Skeletal muscle tissue (tissue), 4 donors: Measurements from ENCODE around the gene HRK. TPM values are rescaled to one million over a fixed set of nuclear protein-coding genes. Genes with fewer than 3 reads are reported as not detected.

Experiments used
- H3K27ac ChIP-seq: one replicate; pipeline ENCODE4 v1.7.0; 2013; ENCODE audit warnings: mild to moderate bottlenecking, low read depth, low read length, inconsistent platforms
- H3K27me3 ChIP-seq, 3 donors: one replicate each; pipeline ENCODE4 v1.7.0; 2013; ENCODE audit warnings: low read length in 3 of 3; ENCODE audit not compliant: control insufficient read depth in 3 of 3, insufficient read depth in 3 of 3
- H3K36me3 ChIP-seq, 3 donors: one replicate each; pipeline ENCODE4 v1.7.0; 2013; ENCODE audit warnings: low read length in 3 of 3; ENCODE audit not compliant: control insufficient read depth in 3 of 3, insufficient read depth in 3 of 3
- H3K4me1 ChIP-seq, 3 donors: one replicate each; pipeline ENCODE4 v1.7.0; 2013; ENCODE audit warnings: low read length in 3 of 3, mild to moderate bottlenecking in 3 of 3; ENCODE audit not compliant: control insufficient read depth in 3 of 3, insufficient read depth in 3 of 3
- H3K4me3 ChIP-seq, 3 donors: one replicate each; pipeline ENCODE4 v1.7.0; 2013; ENCODE audit warnings: low read length in 3 of 3
- H3K9ac ChIP-seq, 3 donors: one replicate each; pipeline ENCODE4 v1.7.0; 2013; ENCODE audit warnings: low read length in 3 of 3, mild to moderate bottlenecking in 3 of 3, moderate library complexity in 2 of 3, low read depth in 1 of 3
- H3K9me3 ChIP-seq, 3 donors: one replicate each; pipeline ENCODE4 v1.7.0; 2013; ENCODE audit warnings: low read length in 3 of 3; ENCODE audit not compliant: control insufficient read depth in 3 of 3
- total RNA-seq: library from RNA; depleted of rRNA; stranded (reverse); fragments of >200 nt; gene quantifications from one replicate; pipeline ENCODE4 v1.2.3, GENCODE V29; 2014
- donor health status: Osteomylitis.

Gene HRK
- total RNA-seq, 1 donor from 2014 or later, result 0.52 TPM

GRCh38 chr12:116876151-116876869 lies 4.9 kb downstream of the HRK start:
- Histone ChIP-seq H3K27me3 (peaks cover 51 to 67% (median 56%) of the 10 kb centered on the region in 3 donors), H3K9ac (no peak overlapping the region), H3K4me1 (peaks cover 21 to 25% (median 24%) of the 10 kb centered on the region in 3 donors), H3K4me3 (no peak overlapping the region), H3K36me3 (no peaks in the 10 kb centered on the region), H3K27ac (no peak overlapping the region), H3K9me3 (peaks cover 0 to 5% (median 3%) of the 10 kb centered on the region in 3 donors)

DNA sequence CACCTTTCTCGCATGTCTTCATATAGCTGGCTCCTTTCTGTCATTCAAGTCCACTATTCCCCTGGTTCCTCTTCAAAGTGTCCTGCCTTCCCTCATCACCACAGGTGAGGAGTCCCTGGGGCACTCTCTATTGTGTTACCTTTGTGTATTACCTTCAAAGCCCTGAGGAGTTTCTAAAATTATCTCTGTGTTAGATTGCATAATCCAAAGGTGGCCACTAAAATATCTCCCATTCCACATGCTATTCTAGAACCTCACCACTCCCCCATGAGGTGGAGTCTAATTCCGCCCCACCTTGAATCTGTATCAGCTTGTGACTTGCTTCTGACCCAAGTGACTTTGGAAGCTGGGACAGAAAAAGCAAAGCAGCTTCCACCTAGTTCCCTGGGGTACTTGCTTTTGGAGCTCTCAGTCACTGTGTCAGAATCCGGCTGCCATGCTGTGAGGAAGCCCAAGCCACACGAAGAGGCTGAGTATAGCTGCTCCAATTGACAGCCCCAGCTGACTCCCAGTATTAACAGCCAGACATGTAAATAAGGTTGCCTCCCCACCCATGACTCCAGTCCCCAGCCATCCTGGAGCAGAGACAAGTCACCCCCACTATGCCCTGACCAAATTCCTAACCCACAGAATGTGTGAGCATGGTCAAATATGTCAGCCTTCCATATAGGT lies 6.8 kb downstream of the HRK start:
- Histone ChIP-seq H3K27ac (no peak overlapping the region), H3K36me3 (no peaks in the 10 kb centered on the region), H3K4me1 (peaks cover 9 to 11% (median 10%) of the 10 kb centered on the region in 3 donors), H3K27me3 (peaks cover 40 to 55% (median 42%) of the 10 kb centered on the region in 3 donors), H3K9ac (no peak overlapping the region), H3K4me3 (no peak overlapping the region), H3K9me3 (peaks cover 0 to 5% (median 3%) of the 10 kb centered on the region in 3 donors)

DNA sequence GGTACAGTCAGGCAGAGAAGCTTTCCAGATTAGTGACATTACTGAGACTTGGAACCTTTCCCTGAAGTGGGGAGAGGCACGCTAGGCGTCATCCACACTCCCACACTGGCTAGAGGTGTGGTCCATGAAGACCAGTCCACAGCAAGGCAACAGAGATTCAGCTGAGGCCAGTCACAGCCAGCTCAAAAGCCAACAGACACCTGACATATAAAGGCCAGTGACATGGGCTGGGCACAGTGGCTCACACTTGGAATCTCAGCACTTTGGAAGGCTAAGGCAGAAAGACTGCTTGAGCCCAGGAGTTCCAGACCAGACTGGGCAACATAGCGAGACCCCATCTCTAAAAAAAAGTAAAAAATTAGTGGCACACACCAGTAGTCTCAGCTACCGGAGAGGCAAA lies 10.9 kb downstream of the HRK start:
- H3K36me3 ChIP-seq, result no peaks in the 10 kb centered on the region

GRCh38 chr12:116867523-116867922 lies 13.7 kb downstream of the HRK start:
- no peak overlapping the region for H3K9ac ChIP-seq
- no peak overlapping the region for H3K4me3 ChIP-seq
- H3K27ac ChIP-seq, result no peak overlapping the region
- no peaks in the 10 kb centered on the region for H3K4me1 ChIP-seq
- H3K27me3 ChIP-seq, result peaks cover 0 to 19% (median 4%) of the 10 kb centered on the region in 3 donors
- H3K36me3 ChIP-seq, result no peaks in the 10 kb centered on the region
- no peaks in the 10 kb centered on the region for H3K9me3 ChIP-seq

More for the DNA sequence above, 10.9 kb downstream of the HRK start:
- Histone ChIP-seq H3K9me3 (peaks cover 0 to 5% (median 3%) of the 10 kb centered on the region in 3 donors), H3K4me1 (no peaks in the 10 kb centered on the region), H3K27ac (no peak overlapping the region), H3K27me3 (peaks cover 6 to 20% (median 12%) of the 10 kb centered on the region in 3 donors), H3K9ac (no peak overlapping the region), H3K4me3 (no peak overlapping the region)

- Histone ChIP-seq H3K27me3 (peaks cover 0 to 17% (median 6%) of the 10 kb centered on the region in 3 donors), H3K9ac (no peak overlapping the region), H3K27ac (no peak overlapping the region), H3K36me3 (no peaks in the 10 kb centered on the region), H3K9me3 (no peaks in the 10 kb centered on the region), H3K4me1 (peaks cover 0 to 5% (median 0%) of the 10 kb centered on the region in 3 donors), H3K4me3 (no peak overlapping the region)
These were observed 16.7 kb downstream of the HRK start for GRCh38 chr12:116864371-116865160.

DNA sequence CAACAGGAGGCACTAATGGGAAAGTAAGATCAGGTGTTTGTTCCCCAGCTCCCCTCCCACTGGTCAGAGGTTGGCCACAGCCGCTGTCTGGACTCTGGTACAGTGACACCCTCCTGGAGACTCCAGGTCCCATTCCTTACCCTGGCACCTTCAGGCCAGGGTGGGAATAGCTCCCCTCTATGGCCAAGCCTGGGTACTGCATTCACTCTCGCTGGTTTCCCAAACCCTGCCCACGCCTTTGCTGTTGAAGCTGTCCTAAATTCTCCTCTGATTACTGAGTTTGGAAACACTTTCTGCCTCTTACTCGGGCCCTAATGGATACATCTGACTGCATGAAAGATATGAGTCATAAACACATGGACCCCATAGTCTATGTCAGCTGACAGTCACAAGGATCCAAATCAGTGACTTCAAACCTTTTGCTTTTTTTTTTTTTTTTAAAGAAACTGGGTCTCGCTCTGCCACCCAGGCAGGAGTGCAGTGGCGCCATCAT lies 17.9 kb downstream of the HRK start:
- Histone ChIP-seq H3K27ac (no peak overlapping the region), H3K9me3 (no peaks in the 10 kb centered on the region), H3K4me1 (peaks cover 0 to 5% (median 0%) of the 10 kb centered on the region in 3 donors), H3K4me3 (no peak overlapping the region), H3K36me3 (no peaks in the 10 kb centered on the region), H3K27me3 (peaks cover 0 to 23% (median 12%) of the 10 kb centered on the region in 3 donors), H3K9ac (no peak overlapping the region)

DNA sequence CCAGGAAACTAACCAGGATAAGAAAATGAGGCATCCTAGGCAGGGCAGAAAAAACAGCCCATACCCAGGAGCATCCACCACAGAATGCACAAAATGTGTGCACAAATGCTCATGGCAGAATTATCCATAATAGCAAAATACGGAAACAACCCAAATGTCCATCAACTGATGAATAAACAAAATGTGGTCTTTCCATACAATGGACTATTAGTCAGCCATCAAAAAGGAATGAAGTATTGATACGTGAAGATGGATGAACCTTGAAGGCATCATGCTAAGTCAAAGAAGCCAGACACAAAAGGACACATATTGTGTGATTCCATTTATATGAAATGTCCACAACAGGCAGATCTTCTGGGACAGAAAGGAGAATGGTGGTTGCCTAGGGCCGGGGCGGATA lies 19.1 kb downstream of the HRK start:
- H3K27ac ChIP-seq, result no peak overlapping the region
- H3K9me3 ChIP-seq, result no peaks in the 10 kb centered on the region
- H3K9ac ChIP-seq, result no peak overlapping the region
- no peaks in the 10 kb centered on the region for H3K36me3 ChIP-seq
- H3K4me1 ChIP-seq, result peaks cover 0 to 5% (median 0%) of the 10 kb centered on the region in 3 donors
- peaks cover 0 to 29% (median 17%) of the 10 kb centered on the region in 3 donors for H3K27me3 ChIP-seq
- no peak overlapping the region for H3K4me3 ChIP-seq

GRCh38 chr12:116861320-116861719 lies 19.9 kb downstream of the HRK start:
- Histone ChIP-seq H3K27me3 (peaks cover 0 to 38% (median 24%) of the 10 kb centered on the region in 3 donors), H3K9ac (no peak overlapping the region), H3K36me3 (no peaks in the 10 kb centered on the region), H3K4me3 (peak overlapping the region in 1 of 3 donors; percentile 15), H3K4me1 (peaks cover 0 to 5% (median 0%) of the 10 kb centered on the region in 3 donors), H3K27ac (no peak overlapping the region), H3K9me3 (no peaks in the 10 kb centered on the region)

- peaks cover 0 to 5% (median 0%) of the 10 kb centered on the region in 3 donors for H3K4me1 ChIP-seq
- no peaks in the 10 kb centered on the region for H3K36me3 ChIP-seq
- no peak overlapping the region for H3K9ac ChIP-seq
- H3K9me3 ChIP-seq, result no peaks in the 10 kb centered on the region
- H3K27ac ChIP-seq, result no peak overlapping the region
- H3K27me3 ChIP-seq, result peaks cover 0 to 42% (median 30%) of the 10 kb centered on the region in 3 donors
- peak overlapping the region in 1 of 3 donors; percentile 8 for H3K4me3 ChIP-seq
These were observed 21.0 kb downstream of the HRK start for GRCh38 chr12:116860263-116860662.
